Smooth muscle cell (in vitro differentiated cells): ENCODE data around the gene RAD51B. TPM values are rescaled to one million over a fixed set of nuclear protein-coding genes. Genes with fewer than 3 reads are reported as not detected.

Experiments used
- DNase-seq: peaks from one replicate; lab custom pipeline; 2025; ENCODE audit not compliant: unreplicated experiment; lab: John Stamatoyannopoulos, UW
- H2AFZ ChIP-seq: fragments of 200-600 bp; sonication (generic); 2 replicates; pipeline ENCODE4 v1.6.0; 2016; ENCODE audit warnings: antibody characterized with exemption, low read depth, mild to moderate bottlenecking
- H3F3A ChIP-seq: fragments of 200-600 bp; sonication (generic); 2 replicates; pipeline ENCODE4 v1.6.0; 2017; ENCODE audit warnings: antibody characterized with exemption, low read depth
- H3K27ac ChIP-seq: fragments of 200-600 bp; sonication (generic); 2 replicates; pipeline ENCODE4 v1.5.1; 2016; ENCODE audit warnings: low read depth, mild to moderate bottlenecking
- H3K27me3 ChIP-seq: fragments of 200-600 bp; sonication (generic); 2 replicates; pipeline ENCODE4 v1.6.1; 2016; ENCODE audit warnings: low read depth, mild to moderate bottlenecking
- H3K36me3 ChIP-seq: fragments of 200-600 bp; sonication (generic); 2 replicates; pipeline ENCODE4 v1.5.1; 2016; ENCODE audit warnings: low read depth
- H3K4me1 ChIP-seq: fragments of 200-600 bp; sonication (generic); 2 replicates; pipeline ENCODE4 v1.5.1; 2016; ENCODE audit warnings: low read depth
- H3K4me2 ChIP-seq: fragments of 200-600 bp; sonication (generic); 2 replicates; pipeline ENCODE4 v1.6.0; 2016; ENCODE audit warnings: mild to moderate bottlenecking
- H3K4me3 ChIP-seq: fragments of 200-600 bp; sonication (generic); 2 replicates; pipeline ENCODE4 v1.5.1; 2016; ENCODE audit warnings: mild to moderate bottlenecking
- H3K79me2 ChIP-seq: fragments of 200-600 bp; sonication (generic); 2 replicates; pipeline ENCODE4 v1.6.0; 2016; ENCODE audit warnings: low read depth, mild to moderate bottlenecking
- H3K9ac ChIP-seq: fragments of 200-600 bp; sonication (generic); 2 replicates; pipeline ENCODE4 v1.6.0; 2016; ENCODE audit warnings: low read depth
- H3K9me3 ChIP-seq: fragments of 200-600 bp; sonication (generic); replicated peaks from 2 replicates; pipeline ENCODE4 v1.5.1; 2016; ENCODE audit warnings: low read depth
- H4K20me1 ChIP-seq: fragments of 200-600 bp; sonication (generic); 2 replicates; pipeline ENCODE4 v1.6.0; 2016; ENCODE audit warnings: low read depth
- WGBS: methylation state at CpG from one replicate; pipeline ENCODE4 v1.1.7; 2016; ENCODE audit warnings: low lambda C conversion rate; 5-methylcytosine and 5-hydroxymethylcytosine counted together
- polyA plus RNA-seq: library from polyadenylated mRNA; unstranded; fragments of >200 nt; fragmentation: Nextera tagmentation; extraction: Ambion mirVana; gene quantifications from 2 replicates; pipeline ENCODE4 v1.2.1, GENCODE V29; 2016
- total RNA-seq: library from RNA; depleted of rRNA; stranded (reverse); fragments of >200 nt; gene quantifications from 2 replicates; pipeline ENCODE4 v1.2.3, GENCODE V29; 2014
- TF ChIP-seq, protein P1 (sequence below): fragments of 200-600 bp; sonication (generic); IDR thresholded peaks from 2 replicates; pipeline ENCODE4 v1.5.1; 2017; ENCODE audit warnings: borderline replicate concordance, mild to moderate bottlenecking, antibody characterized with exemption; ENCODE audit not compliant: insufficient read depth, poor library complexity, severe bottlenecking

RAD51B gene
- total and polyA plus RNA-seq, 2 experiments from 2014 or later = 4.6 to 5.3 TPM

DNA sequence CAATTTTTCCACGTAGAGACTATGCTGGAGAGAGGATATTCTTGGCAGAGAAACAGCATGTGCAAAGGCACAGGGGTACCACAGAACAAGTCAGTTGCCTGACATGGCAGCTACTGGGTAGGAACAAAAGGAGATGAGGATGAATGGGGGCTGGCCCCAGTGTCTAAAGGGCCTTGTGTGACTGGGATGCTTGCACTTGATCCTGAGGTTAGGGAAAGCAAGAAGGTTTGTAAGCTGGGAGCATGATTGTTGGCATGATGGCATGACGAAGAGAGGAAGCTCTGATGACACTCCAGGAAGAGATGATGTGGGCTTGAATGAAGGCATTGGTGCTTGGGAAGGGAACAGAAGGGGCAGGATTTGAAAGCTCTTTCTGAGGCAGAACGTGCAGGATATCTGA lies 834.2 kb downstream of the RAD51B start:
- Histone ChIP-seq H3K4me2 (no peak overlapping the region), H3K27me3 (no peaks in the 10 kb centered on the region), H3K79me2 (no peaks in the 10 kb centered on the region), H3K4me1 (peaks cover 28% of the 10 kb centered on the region), H2AFZ (no peak overlapping the region), H3K9me3 (no peaks in the 10 kb centered on the region), H3K4me3 (no peak overlapping the region), H3K36me3 (no peaks in the 10 kb centered on the region), H3K27ac (no peak overlapping the region), H3F3A (peaks cover 32% of the 10 kb centered on the region), H3K9ac (no peak overlapping the region), H4K20me1 (no peaks in the 10 kb centered on the region)
- WGBS = 92% methylated on average over 3 of the region's 3 CpGs
- no peak for DNase-seq
- TF ChIP-seq, protein P1, sequence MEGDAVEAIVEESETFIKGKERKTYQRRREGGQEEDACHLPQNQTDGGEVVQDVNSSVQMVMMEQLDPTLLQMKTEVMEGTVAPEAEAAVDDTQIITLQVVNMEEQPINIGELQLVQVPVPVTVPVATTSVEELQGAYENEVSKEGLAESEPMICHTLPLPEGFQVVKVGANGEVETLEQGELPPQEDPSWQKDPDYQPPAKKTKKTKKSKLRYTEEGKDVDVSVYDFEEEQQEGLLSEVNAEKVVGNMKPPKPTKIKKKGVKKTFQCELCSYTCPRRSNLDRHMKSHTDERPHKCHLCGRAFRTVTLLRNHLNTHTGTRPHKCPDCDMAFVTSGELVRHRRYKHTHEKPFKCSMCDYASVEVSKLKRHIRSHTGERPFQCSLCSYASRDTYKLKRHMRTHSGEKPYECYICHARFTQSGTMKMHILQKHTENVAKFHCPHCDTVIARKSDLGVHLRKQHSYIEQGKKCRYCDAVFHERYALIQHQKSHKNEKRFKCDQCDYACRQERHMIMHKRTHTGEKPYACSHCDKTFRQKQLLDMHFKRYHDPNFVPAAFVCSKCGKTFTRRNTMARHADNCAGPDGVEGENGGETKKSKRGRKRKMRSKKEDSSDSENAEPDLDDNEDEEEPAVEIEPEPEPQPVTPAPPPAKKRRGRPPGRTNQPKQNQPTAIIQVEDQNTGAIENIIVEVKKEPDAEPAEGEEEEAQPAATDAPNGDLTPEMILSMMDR = no peak

DNA sequence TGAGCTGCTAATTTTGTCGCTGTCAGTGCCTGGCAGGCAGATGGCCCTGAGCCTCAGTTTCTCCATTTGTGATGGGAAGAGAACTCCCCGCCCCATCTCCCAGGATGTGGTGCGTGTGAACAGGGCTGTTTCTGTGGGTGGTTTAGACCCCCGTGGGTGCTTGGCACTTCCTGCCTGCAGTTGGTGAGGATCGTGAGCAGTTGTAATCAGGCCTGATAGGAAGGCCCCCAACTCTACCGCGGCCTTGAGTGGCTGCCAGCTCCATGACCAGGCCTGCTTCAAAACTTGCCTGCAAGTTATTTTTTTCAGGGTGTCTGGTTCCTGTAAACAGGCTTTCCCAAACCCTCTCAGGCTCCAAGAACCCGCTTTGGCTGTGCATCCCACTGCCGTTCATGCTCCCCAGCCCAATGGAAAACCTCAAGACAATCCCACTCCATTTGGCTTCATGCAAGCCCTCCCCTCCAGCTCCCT lies 834.9 kb downstream of the RAD51B start:
- H3K27ac ChIP-seq = no peak overlapping the region
- H3K79me2 ChIP-seq = no peaks in the 10 kb centered on the region
- H3K9ac ChIP-seq = no peak overlapping the region
- no peaks in the 10 kb centered on the region for H4K20me1 ChIP-seq
- DNase-seq = no peak
- 59% methylated on average over 9 of the region's 9 CpGs for WGBS
- no peaks in the 10 kb centered on the region for H3K9me3 ChIP-seq
- no peaks in the 10 kb centered on the region for H3K36me3 ChIP-seq
- no peak overlapping the region for H2AFZ ChIP-seq
- H3K4me2 ChIP-seq = no peak overlapping the region
- TF ChIP-seq, protein P1 = no peak
- no peaks in the 10 kb centered on the region for H3K27me3 ChIP-seq
- peaks cover 33% of the 10 kb centered on the region for H3F3A ChIP-seq
- no peak overlapping the region for H3K4me3 ChIP-seq
- H3K4me1 ChIP-seq = peaks cover 35% of the 10 kb centered on the region

DNA sequence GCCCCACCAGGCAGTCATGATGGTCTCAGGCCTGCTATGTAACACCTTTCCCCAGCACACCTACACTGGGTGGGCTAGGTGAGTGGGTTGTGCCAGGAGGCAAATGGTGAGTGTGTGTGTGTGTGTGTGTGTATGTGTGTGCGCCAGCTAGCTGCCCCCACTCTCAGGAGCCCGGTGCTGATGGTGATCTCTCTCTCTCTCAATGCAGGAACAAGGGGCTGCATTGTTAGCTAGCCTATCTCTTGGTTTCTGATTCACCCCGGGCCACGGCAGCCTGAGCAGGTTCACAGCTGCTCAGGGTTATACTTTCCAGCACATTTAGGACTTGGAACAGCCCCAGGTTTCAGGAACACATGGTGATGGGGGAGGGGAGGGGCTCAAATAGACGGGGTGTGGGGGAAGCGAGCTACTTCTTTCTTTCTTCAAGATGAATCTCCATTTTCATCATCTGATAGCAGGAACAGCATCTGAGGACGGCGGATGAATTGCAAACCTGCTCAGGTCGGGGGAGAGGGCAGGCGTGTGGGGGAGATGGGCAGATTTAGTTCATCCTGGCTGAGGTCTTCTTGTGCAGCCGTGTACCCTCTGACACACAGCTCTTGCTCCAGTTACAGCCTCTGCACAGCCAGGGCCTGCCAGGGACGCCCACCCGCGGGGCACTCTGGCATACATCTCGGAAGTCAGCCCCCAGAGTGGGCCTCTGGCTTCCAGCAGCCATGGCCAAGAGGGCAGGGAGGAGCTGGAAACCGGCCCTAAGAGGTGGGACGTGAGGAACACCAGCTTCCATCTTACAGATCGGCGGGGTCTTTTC lies 835.6 kb downstream of the RAD51B start:
- H3K4me1 ChIP-seq = peaks cover 40% of the 10 kb centered on the region
- H3F3A ChIP-seq = peaks cover 34% of the 10 kb centered on the region
- H3K4me3 ChIP-seq = no peak overlapping the region
- H3K9ac ChIP-seq = no peak overlapping the region
- H3K9me3 ChIP-seq = no peaks in the 10 kb centered on the region
- no peaks in the 10 kb centered on the region for H3K36me3 ChIP-seq
- no peak overlapping the region for H2AFZ ChIP-seq
- no peaks in the 10 kb centered on the region for H3K27me3 ChIP-seq
- 69% methylated on average over 19 of the region's 19 CpGs for WGBS
- H3K27ac ChIP-seq = no peak overlapping the region
- H3K4me2 ChIP-seq = no peak overlapping the region
- no peaks in the 10 kb centered on the region for H4K20me1 ChIP-seq
- no peaks in the 10 kb centered on the region for H3K79me2 ChIP-seq
- TF ChIP-seq, protein P1 = no peak
- DNase-seq = no peak
